Renal pelvis (tissue), 12 donors: ENCODE results near the gene TET3. TPM values are rescaled to one million over a fixed set of nuclear protein-coding genes. Genes with fewer than 3 reads are reported as not detected.
"Not testable (repeated sequence)": the region's sequence is repeated elsewhere in the genome, so short reads cannot be mapped to it uniquely, and the experiment has no call there.

ENCODE experiments used
- DNase-seq: peaks from one replicate; pipeline ENCODE4 v3.0.0-alpha.2; 2013
- long read RNA-seq, 16 experiments: transcript quantifications; one replicate each; lab custom pipeline, GENCODE V29; 2026
- polyA plus RNA-seq, 3 donors: library from polyadenylated mRNA; unstranded; fragments of 120-200 nt; gene quantifications; one replicate each; pipeline ENCODE4 v1.2.1, GENCODE V29; 2013; ENCODE audit not compliant: insufficient read length in 3 of 3

Gene TET3
- 10 to 100 TPM; 23.0 to 27.1 (median 26.3) TPM for polyA plus RNA-seq
- long read RNA-seq, donor 1, result 0 reads
- long read RNA-seq, donor 2, result 0 reads
- long read RNA-seq, donor 3, result 0 reads
- long read RNA-seq, donor 4, partial matches to known transcripts, result 0 of 1 reads
- long read RNA-seq, donor 4, other reads (novel, unspliced or antisense), result 0 of 1 reads
- long read RNA-seq, donor 5, partial matches to known transcripts, result 0 of 1 reads
- long read RNA-seq, donor 5, other reads (novel, unspliced or antisense), result 0 of 1 reads
- long read RNA-seq, donor 6, partial matches to known transcripts, result 17 of 89 reads
- long read RNA-seq, donor 6, other reads (novel, unspliced or antisense), result 72 of 89 reads
- long read RNA-seq, donor 7, result 0 reads
- long read RNA-seq, donor 8, result 0 reads
- long read RNA-seq, donor 9, full-length matches to known transcripts, result 1 of 6 reads
- long read RNA-seq, donor 9, partial matches to known transcripts, result 5 of 6 reads
- long read RNA-seq, donor 9, other reads (novel, unspliced or antisense), result 0 of 6 reads
- long read RNA-seq, donor 10, partial matches to known transcripts, result 6 of 6 reads
- long read RNA-seq, donor 10, other reads (novel, unspliced or antisense), result 0 of 6 reads
- long read RNA-seq, donor 11, partial matches to known transcripts, result 5 of 5 reads
- long read RNA-seq, donor 11, other reads (novel, unspliced or antisense), result 0 of 5 reads
- long read RNA-seq, donor 12, full-length matches to known transcripts, result 2 of 2 reads
- long read RNA-seq, donor 12, partial matches to known transcripts, result 0 of 2 reads
- long read RNA-seq, donor 12, other reads (novel, unspliced or antisense), result 0 of 2 reads
- long read RNA-seq, donor 13, result 0 reads
- long read RNA-seq, donor 14, result 0 reads
- long read RNA-seq, donor 15, result 0 reads
- long read RNA-seq, donor 16, partial matches to known transcripts, result 14 of 14 reads
- long read RNA-seq, donor 16, other reads (novel, unspliced or antisense), result 0 of 14 reads

- DNase-seq, result no peak
These were observed at the start of gene TET3 for GRCh38 chr2:73984203-73984921. TET3 (plus strand) TSS chr2:73984910; CDS start chr2:73986404, 1,494 bp downstream.

- no peak for DNase-seq
These were observed 49.1 kb upstream of the TET3 start for GRCh38 chr2:73935641-73936040.

- DNase-seq, result no peak
These were observed 47.4 kb upstream of the TET3 start for GRCh38 chr2:73937103-73937885.

- no peak for DNase-seq
These were observed 46.8 kb upstream of the TET3 start for GRCh38 chr2:73937899-73938298.

GRCh38 chr2:73938718-73939352 lies 45.9 kb upstream of the TET3 start:
- DNase-seq, result no peak

GRCh38 chr2:73939419-73939818 lies 45.3 kb upstream of the TET3 start:
- DNase-seq, result no peak

- DNase-seq, result not testable (repeated sequence)
These were observed 44.6 kb upstream of the TET3 start for GRCh38 chr2:73940066-73940465.

GRCh38 chr2:73942664-73943063 lies 42.0 kb upstream of the TET3 start:
- no peak for DNase-seq

GRCh38 chr2:73944714-73945113 lies 40.0 kb upstream of the TET3 start:
- no peak for DNase-seq

- DNase-seq, result no peak
These were observed 38.5 kb upstream of the TET3 start for GRCh38 chr2:73946215-73946614.

GRCh38 chr2:73946666-73947065 lies 38.0 kb upstream of the TET3 start:
- no peak for DNase-seq

GRCh38 chr2:73947412-73948018 lies 37.2 kb upstream of the TET3 start:
- no peak for DNase-seq

- no peak for DNase-seq
These were observed 34.9 kb upstream of the TET3 start for GRCh38 chr2:73949802-73950201.

- no peak for DNase-seq
These were observed 31.9 kb upstream of the TET3 start for GRCh38 chr2:73952499-73953446.

- DNase-seq, result no peak
These were observed 28.4 kb upstream of the TET3 start for GRCh38 chr2:73956218-73956865.

- DNase-seq, result no peak
These were observed 23.4 kb upstream of the TET3 start for GRCh38 chr2:73961274-73961673.

GRCh38 chr2:73961823-73962615 lies 22.7 kb upstream of the TET3 start:
- no peak for DNase-seq

- no peak for DNase-seq
These were observed 21.9 kb upstream of the TET3 start for GRCh38 chr2:73962798-73963197.
